ENCODE data around the gene MAGI1.

Gene MAGI1

DNA sequence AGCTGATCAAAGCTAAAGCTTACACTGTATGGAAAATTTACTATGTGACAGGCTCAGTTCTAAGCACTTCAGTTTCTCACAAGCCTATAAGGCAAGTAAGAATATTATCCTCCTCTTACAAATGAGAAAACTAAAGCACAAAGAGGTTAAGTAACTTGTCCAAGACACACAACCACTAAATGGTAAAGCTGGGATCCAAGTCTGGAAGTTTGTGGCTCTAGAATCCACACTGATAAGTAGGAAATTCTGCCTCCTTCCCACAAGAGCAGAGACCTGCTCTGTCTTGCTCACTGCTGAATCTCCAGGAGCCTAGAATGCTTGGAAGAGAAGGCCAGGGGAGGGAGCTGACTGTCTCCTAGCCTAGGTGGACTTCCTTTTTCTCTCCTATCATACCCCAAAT is 60.6 kb downstream of the MAGI1 start:
- no peaks in the 10 kb centered on the region for H3K27me3 Mint-ChIP-seq
- H3K27ac Mint-ChIP-seq: no peak overlapping the region
- H3K4me3 Mint-ChIP-seq: no peak overlapping the region
- no peaks in the 10 kb centered on the region for H3K9me3 Mint-ChIP-seq
- no peaks in the 10 kb centered on the region for H3K36me3 Mint-ChIP-seq
- H3K4me1 Mint-ChIP-seq: no peaks in the 10 kb centered on the region
- no peak for ATAC-seq

DNA sequence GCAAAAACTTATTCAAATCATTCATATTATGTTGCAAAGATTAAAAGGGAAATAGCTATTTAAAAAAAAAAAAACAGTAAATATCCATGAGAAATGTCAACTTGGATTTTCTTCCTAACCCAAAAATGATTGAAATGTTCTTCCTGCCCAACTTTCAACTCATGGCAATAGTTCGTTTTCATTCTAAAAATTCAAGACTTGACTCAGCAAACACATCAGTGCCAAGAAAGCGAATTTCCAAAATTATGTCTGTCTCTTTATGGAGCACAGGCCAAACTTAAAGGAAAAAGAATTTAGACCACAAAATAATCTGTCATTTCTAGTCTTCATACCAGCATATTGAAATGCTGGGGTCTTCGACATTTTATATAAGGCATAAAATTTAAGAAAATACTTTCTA is 63.7 kb downstream of the MAGI1 start:
- Mint-ChIP-seq H3K4me1 (no peaks in the 10 kb centered on the region), H3K27ac (no peak overlapping the region), H3K4me3 (no peak overlapping the region), H3K9me3 (no peaks in the 10 kb centered on the region), H3K27me3 (no peaks in the 10 kb centered on the region), H3K36me3 (no peaks in the 10 kb centered on the region)
- ATAC-seq: no peak

DNA sequence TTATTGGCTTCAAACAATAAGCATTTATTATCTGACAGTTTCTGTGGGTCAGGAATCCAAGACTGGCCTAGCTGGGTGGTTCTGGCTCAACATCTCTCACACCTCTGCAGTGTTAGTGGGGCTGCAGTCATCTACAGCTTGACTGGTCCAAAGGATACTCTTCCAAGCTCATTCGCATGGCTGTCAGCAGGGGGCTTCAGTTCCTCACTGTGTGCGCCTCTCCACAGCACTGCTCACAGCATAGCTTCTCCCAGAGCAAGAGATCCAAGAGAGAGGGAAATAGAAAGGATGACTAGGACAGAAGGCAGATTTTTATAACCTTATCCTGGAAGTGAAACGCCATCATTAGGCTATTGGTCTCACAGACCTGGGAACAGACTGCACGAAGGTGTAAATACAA is 64.2 kb downstream of the MAGI1 start:
- no peaks in the 10 kb centered on the region for H3K9me3 Mint-ChIP-seq
- no peak overlapping the region for H3K4me3 Mint-ChIP-seq
- H3K36me3 Mint-ChIP-seq: no peaks in the 10 kb centered on the region
- no peak overlapping the region for H3K27ac Mint-ChIP-seq
- no peaks in the 10 kb centered on the region for H3K27me3 Mint-ChIP-seq
- no peaks in the 10 kb centered on the region for H3K4me1 Mint-ChIP-seq
- ATAC-seq: no peak

DNA sequence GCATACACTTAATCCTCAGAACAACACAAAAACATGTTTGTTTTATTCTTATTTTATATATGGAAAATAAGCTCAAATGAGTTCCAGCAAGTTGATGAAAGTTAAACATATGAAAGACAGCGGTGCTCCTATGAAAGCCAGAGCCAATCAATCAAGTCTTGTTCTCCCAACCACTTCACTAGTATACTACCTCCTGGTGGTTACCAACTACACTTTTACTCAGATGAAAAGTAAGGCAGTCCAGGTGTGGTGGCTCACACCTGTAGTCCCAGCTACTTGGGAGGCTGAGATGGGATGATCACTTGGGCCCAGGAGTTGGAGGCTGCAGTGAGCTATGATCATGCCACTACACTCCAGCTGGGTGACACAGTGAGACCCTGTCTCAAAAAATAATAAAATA is 66.0 kb downstream of the MAGI1 start:
- Mint-ChIP-seq H3K27ac (no peak overlapping the region), H3K36me3 (no peaks in the 10 kb centered on the region), H3K4me3 (no peak overlapping the region), H3K9me3 (no peaks in the 10 kb centered on the region), H3K27me3 (no peaks in the 10 kb centered on the region), H3K4me1 (no peaks in the 10 kb centered on the region)
- ATAC-seq: no peak

DNA sequence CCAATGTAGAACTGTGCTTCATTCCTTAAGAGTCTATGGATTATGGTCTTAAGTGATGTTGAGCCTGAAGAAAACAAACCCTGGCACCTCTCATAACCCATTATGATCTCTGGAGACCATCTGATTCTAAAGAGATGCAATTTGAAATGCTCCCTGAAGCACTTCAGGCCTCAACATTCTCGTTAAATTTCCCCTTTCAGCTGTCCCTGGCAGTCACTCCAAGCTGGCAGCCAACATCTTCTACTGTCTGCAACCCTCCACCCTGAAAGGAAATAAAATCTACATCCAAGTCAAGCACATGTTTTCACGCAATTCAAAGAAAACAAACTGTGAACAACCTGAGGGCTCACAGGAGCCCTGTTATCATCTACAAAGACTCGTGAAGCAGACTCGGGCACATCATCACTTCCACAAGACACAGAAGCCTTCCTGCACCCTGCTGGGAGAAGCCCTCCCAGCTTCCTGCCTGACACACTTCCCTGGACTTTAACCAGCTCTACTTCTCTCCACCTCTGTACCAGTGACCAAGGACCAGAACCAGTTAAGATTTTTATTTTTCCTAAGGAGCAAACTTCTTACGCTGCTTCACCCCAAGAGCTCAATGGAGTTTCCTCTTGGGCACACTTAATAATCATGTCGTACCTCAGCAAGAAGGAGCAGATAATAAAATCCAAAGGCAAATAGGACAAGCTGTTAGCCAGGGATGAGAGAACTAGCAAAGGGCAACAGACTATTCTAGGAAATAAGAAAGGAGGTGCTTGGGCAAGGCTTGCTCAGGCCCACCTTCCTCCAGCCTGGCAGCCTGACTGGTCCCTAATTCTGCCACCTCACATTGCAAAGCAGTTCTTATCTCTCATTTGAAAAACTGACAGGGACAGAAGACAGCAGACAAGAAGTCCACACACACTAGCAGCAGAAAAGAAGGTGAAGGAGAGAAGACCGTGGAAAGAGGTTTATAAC is 67.1 kb downstream of the MAGI1 start:
- no peak for ATAC-seq
- no peak overlapping the region for H3K4me3 Mint-ChIP-seq
- no peaks in the 10 kb centered on the region for H3K4me1 Mint-ChIP-seq
- H3K9me3 Mint-ChIP-seq: no peaks in the 10 kb centered on the region
- H3K27ac Mint-ChIP-seq: no peak overlapping the region
- no peaks in the 10 kb centered on the region for H3K36me3 Mint-ChIP-seq
- H3K27me3 Mint-ChIP-seq: no peaks in the 10 kb centered on the region

DNA sequence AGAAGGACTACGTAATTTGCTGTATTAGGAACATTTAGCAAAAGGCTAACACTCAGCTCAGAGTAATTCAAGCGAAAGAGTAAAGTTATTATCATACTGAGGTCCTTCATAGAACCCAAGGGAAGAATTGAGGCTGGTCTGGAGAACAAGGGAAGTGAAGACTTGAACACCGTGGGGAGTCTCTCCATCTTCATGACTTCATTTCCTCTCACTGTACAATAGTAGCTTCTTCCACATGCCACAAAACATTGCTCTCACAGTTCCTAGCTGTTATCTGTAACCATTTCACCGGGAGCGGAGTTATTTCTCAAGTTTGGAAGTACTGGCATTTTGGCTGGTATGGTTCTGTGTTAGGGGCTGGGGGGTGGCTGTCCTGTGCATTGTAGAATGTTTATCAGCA is 69.7 kb downstream of the MAGI1 start:
- Mint-ChIP-seq H3K4me1 (no peaks in the 10 kb centered on the region), H3K4me3 (no peak overlapping the region)
- ATAC-seq: no peak

DNA sequence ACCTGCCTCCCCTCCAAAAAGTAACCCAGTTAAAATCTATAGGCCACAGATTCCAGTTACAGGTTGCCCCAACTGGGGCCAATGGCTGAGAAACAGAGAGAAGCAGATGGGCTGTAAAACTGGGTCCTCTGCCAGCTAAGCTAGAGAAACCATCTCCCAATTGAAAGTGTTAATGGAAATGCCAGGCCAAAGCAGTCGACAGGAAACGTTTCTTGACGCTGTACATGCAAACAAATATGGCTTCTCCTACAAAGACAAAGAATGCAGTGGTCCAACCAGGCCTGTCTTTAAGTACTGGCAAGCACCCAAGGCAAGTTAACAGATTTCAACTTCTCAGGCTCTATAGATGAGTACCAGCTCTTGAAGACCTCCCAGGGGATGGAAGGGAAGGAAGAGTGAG is 71.3 kb downstream of the MAGI1 start:
- Mint-ChIP-seq H3K4me3 (no peak overlapping the region), H3K4me1 (no peaks in the 10 kb centered on the region), H3K27ac (no peak overlapping the region), H3K9me3 (peaks cover 2% of the 10 kb centered on the region), H3K27me3 (peaks cover 5% of the 10 kb centered on the region), H3K36me3 (no peaks in the 10 kb centered on the region)
- no peak for ATAC-seq

More for the DNA sequence above, 69.7 kb downstream of the MAGI1 start:
- Mint-ChIP-seq H3K36me3 (no peaks in the 10 kb centered on the region), H3K27me3 (no peaks in the 10 kb centered on the region), H3K9me3 (no peaks in the 10 kb centered on the region), H3K27ac (no peak overlapping the region)

DNA sequence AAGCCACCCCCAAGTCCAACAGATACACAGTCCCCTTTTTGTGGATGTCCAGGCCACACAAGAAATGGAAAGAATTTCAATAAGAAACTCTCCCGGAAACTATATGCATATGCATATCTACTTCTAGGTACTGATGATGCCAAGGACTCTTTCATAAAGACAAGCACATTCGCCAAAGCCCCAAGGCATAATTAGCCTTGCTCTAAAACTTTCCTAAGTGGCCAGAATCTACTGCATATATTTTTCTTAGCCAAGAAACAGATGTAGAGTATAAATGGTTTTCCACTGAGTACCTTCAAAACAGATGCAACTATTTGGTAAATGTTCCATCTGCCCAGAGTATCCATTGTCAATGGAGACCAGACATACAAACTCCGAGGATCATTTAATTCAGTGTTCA is 73.9 kb downstream of the MAGI1 start:
- no peaks in the 10 kb centered on the region for H3K36me3 Mint-ChIP-seq
- peaks cover 8% of the 10 kb centered on the region for H3K27me3 Mint-ChIP-seq
- H3K9me3 Mint-ChIP-seq: peaks cover 2% of the 10 kb centered on the region
- no peak overlapping the region for H3K27ac Mint-ChIP-seq
- no peak overlapping the region for H3K4me3 Mint-ChIP-seq
- no peak for ATAC-seq
- H3K4me1 Mint-ChIP-seq: no peaks in the 10 kb centered on the region

DNA sequence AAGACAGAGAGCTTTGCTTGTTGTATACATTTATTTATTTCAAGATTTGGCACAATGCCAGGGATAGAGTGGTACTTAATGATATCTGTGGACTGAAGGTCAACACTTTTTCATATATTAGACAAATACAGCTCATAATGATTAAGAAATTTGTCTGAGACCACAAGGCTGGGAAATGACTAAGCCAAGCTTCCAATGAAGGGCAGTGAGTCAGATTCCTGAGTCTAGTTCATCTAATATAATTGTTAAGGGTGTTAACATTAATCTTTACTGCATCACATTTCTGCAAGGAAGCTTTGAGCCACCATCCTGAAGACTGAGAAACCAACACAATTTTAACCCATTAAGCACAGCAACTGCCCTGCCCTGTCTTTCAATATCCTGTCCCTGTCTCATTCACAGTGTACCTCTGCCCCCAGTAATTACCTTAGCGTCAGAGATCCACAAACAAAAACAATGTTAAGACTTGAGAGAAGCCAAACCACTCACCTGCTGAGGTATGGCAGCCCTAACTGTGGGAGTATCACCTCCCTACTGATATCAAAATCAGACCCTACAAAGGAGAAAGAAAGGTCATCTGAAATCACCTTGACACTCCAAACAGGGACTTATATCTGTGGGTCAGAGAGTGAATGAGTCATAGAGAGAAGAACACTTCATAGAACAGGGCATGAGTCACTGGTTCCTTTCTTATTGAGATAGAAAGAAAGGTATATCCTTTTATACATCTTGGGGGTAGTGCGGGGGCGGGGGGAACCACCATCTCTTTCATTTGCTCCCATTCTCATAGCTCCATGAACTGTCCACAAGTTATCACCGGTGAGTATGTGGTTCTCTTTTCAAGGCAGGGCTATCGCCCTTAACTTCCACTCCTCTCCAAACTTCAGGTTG is 74.7 kb downstream of the MAGI1 start:
- Mint-ChIP-seq H3K27ac (no peak overlapping the region), H3K27me3 (peaks cover 8% of the 10 kb centered on the region), H3K4me3 (no peak overlapping the region), H3K9me3 (peaks cover 2% of the 10 kb centered on the region), H3K4me1 (no peaks in the 10 kb centered on the region), H3K36me3 (no peaks in the 10 kb centered on the region)
- peak; percentile 82 for ATAC-seq

DNA sequence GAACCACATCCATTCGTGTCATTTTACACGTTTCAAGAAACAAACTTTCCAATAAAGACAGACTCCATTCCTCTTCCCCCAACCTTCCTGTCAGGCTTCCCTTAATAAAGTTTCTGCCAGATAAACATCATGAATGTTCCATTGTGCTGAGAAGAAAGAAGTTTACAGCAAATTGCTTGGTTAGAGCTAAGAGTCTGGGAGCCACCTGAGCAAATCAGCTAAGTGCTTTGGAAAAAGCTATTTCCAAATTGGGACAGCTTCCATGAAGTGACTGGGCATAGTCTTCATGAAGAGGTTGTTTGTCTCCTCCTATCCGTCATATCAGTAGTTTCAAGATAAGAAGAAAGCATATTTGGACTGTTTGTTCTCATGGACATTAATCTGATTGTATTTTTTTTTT is 77.0 kb downstream of the MAGI1 start:
- Mint-ChIP-seq H3K27ac (no peak overlapping the region), H3K9me3 (peaks cover 2% of the 10 kb centered on the region)

DNA sequence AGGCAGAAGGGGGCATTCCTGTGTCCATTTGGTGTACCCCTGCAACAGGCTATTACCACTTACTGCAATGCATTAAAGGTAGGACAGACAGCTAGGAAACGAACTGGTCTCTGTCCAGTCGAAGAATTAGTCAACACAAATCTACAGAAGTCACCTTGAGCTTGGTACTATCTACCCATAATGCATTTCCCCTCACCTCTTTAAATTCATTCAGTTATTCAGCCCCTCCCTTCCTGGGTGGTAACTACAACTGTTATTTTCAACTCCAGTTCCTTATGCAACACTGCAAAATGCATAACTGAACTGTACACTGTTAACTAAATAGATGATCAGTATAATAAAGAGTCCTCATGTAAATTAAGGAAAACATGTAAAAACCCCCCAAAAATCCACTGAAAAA is 77.6 kb downstream of the MAGI1 start:
- ATAC-seq: no peak
- Mint-ChIP-seq H3K9me3 (peaks cover 2% of the 10 kb centered on the region), H3K36me3 (no peaks in the 10 kb centered on the region), H3K27me3 (peaks cover 8% of the 10 kb centered on the region), H3K4me1 (no peaks in the 10 kb centered on the region), H3K27ac (no peak overlapping the region), H3K4me3 (no peak overlapping the region)

More for the DNA sequence above, 77.0 kb downstream of the MAGI1 start:
- Mint-ChIP-seq H3K4me1 (no peaks in the 10 kb centered on the region), H3K36me3 (no peaks in the 10 kb centered on the region), H3K27me3 (peaks cover 8% of the 10 kb centered on the region), H3K4me3 (no peak overlapping the region)
- no peak for ATAC-seq

DNA sequence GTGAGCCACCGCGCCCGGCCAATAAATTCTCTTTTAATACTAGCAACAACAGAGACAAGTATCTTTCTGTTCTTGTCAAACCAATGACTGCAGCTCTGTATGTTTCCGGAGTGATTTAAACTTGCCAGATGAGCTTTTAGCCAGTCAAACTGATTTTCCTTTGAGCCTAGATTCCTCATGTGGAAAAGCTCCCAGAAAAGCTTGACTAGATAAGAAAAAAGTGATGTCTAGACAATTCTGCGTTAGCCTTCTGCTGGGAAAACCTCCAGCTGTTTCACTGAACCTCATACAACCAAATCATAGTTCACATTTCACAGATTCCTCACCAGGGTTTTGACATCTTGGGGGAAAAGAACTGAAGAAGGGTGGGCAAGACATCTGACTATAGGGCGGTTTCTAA is 78.6 kb downstream of the MAGI1 start:
- no peak overlapping the region for H3K27ac Mint-ChIP-seq
- no peak overlapping the region for H3K4me3 Mint-ChIP-seq
- H3K27me3 Mint-ChIP-seq: peaks cover 8% of the 10 kb centered on the region
- ATAC-seq: no peak
- no peaks in the 10 kb centered on the region for H3K36me3 Mint-ChIP-seq
- peaks cover 2% of the 10 kb centered on the region for H3K9me3 Mint-ChIP-seq
- H3K4me1 Mint-ChIP-seq: no peaks in the 10 kb centered on the region

DNA sequence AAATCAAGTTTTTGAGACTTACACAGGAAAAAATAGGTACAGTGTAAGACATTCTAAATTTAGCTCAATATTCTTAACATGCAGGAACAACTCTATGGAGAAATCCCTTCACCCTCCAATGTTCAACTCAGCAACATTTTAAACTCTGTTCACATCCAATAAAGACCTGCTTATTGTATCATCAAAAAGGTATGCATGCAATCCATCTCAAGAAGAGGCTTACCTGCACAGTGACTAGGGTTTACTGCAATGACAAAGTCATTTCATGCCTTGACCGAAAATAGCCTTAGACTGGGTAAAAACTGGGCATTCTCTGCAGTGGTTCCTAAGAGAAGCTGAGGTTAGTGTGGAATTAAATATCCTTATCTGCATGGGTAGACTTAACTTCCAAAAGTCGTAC is 80.5 kb downstream of the MAGI1 start:
- H3K9me3 Mint-ChIP-seq: peaks cover 2% of the 10 kb centered on the region
- H3K4me3 Mint-ChIP-seq: no peak overlapping the region
- H3K36me3 Mint-ChIP-seq: no peaks in the 10 kb centered on the region
- no peaks in the 10 kb centered on the region for H3K4me1 Mint-ChIP-seq
- H3K27ac Mint-ChIP-seq: no peak overlapping the region
- ATAC-seq: no peak
- H3K27me3 Mint-ChIP-seq: peaks cover 8% of the 10 kb centered on the region

DNA sequence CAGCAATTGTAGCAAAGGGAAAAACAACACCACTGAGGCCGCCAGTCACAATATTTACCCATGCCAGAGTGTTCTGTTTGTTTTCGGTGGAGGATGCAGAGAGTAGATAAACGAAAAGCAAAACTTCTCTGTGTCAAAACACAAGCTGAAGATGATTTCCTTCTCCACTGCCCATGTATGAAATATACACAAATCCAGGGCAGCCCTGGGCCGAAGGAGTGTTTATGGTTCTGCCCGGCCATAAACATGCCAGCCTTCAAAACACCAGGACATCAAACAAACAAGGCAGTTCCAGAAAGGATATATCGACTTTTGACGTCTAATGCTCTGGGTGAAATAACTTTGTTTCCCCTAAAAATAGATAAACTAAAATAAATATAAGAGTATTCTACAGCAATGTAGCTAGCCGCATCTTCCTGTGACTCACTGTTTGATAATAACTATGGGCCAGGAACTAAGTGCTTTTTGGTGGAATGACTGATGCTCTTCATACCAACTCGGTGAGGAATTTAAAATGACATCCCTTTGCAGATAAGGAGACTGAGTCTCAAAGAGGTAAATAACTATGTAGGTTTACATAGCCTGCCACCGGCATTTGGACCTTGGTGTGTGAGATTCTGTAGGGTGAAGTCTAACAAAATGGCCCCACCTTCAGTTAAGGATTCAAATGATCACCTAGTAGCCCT is 82.8 kb downstream of the MAGI1 start:
- Mint-ChIP-seq H3K27me3 (no peaks in the 10 kb centered on the region), H3K36me3 (no peaks in the 10 kb centered on the region), H3K9me3 (no peaks in the 10 kb centered on the region), H3K4me3 (no peak overlapping the region), H3K27ac (no peak overlapping the region), H3K4me1 (no peaks in the 10 kb centered on the region)
- no peak for ATAC-seq
